GM19463 (cell line): Measurements from ENCODE around the gene ANP32E.
A peak's percentile ranks its signal among the peaks of the same experiment; 100 is the strongest.
"Not testable (repeated sequence)": the region's sequence is repeated elsewhere in the genome, so short reads cannot be mapped to it uniquely, and the experiment has no call there.

Source experiments
- ATAC-seq: cut with Tn5 transposase; IDR thresholded peaks from one replicate; pipeline ENCODE4 v1.9.1; 2021; ENCODE audit warnings: mild to moderate bottlenecking, moderate library complexity; ENCODE audit not compliant: unreplicated experiment

The ANP32E gene

DNA sequence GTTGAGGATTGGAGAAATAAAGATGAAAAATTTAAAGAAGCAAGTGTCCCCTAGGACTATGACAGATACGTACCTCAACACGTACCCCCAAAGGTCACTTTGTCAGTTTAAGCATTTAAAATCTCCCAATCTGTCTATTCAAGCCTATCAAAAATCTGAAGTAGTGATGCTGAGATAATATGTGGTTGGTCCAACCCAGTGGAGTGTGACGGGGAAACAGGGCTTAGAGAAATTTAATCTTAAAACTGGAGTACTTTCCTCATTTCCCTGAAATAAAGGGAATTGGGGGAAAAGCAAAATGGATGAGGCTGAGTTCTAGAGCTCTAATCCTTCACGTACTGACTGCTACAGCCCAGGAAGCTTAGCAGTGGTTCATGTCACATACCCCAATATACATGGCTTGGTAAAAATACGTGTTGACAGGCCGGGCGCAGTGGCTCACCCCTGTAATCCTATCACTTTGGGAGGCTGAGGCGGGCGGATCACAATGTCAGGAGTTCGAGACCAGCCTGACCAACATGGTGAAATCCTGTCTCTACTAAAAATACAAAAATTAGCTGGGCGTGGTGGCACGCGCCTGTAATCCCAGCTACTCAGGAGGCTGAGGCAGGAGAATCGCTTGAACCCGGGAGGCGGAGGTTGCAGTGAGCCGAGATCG lies 21.7 kb downstream of the ANP32E start:
- ATAC-seq = not testable (repeated sequence)

DNA sequence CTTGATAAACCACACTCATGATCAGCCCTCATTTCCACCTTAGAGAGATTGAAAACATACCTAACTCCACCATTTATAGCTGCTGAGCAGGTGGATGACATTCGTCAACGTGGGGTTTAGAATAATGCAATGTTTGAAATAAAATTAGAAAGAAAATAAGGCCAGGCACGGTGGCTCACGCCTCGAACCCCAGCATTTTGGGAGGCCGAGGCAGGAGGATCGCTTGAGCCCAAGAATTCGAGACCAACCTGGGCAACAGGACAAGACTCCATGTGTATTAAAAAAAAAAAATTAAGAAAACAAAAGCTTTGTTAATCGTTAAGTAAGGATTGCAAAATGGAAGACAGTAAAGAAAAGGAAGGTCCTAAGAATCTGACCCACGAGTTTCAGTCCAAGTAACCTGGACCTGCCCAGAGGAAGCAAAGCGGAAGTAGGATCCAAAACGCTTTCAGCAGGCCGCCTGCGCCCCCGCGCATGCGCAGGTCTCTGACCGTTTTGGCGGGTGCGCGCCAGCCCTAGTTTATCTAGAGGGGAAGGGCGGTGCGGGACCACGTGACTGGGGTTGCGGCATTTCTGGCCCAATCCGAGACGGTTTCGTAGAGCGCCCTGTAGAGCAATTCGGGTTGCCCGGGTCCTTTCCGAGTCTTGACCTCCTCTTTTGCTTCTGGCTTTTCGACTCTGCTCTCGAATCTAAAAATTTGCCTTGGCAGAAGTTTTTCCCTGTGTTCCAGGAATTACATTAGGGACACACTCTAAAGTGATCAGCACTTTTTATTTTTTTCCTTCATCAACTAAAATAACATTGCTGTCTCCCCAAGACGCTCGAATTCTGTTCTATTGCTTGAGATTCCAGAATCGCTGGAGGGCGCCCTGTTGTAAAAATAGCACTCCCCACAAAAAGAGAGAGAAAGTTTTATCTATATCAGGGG lies 22.5 kb downstream of the ANP32E start:
- peak; percentile 89 for ATAC-seq

DNA sequence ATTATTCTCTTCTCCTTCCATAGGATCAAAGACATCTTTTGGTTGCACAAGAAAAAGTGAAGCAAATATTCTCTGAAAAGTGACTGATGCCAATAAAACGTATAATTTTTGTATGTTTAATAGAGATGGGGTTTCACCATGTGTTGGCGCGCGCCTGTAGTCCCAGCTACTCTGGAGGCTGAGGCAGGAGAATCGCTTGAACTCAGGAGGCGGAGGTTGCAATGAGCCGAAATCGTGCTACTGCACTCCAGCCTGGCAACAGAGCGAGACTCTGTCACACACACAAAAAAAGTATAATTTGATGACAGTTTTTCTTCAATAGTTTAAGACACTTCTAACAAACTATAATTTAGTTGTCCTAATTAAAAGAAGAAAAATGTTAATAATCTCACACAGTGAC lies 23.8 kb downstream of the ANP32E start:
- no peak for ATAC-seq

DNA sequence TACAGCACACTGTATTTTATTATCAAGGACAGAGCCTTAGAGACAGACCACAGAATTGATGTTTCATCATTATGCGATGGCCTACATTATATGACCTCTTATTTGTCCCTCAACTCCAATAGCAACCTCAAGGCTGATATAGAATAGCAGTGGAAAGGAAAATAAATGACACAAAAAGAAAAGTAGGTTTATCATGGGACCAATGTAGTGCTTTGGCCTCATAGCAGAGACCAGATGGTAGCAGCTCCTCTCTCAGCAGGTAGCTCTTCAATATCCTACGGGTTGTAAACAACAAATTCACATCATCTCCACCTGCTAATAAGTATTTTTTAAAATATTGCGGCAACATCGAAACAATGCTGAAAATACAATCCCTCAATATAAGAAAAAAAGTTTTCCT lies 25.2 kb downstream of the ANP32E start:
- no peak for ATAC-seq

DNA sequence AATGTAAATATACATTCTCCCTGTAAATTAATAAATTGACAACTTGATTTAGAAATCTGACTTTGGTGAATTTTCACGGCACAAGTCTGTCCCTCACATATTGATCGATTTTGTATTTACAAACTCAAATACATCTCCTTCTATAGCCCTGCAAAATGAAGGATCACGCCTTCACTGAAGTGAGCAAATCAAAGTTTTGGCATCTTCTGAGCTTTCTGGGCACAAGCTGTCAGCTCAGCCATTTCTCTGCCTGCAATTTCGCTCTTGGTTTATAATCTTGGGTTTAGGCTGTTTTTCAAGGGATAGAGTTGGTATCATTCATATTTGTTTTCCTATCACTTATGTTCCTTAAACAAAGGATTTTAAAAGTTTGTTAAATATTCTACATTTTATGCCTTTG lies 25.8 kb downstream of the ANP32E start:
- no peak for ATAC-seq

DNA sequence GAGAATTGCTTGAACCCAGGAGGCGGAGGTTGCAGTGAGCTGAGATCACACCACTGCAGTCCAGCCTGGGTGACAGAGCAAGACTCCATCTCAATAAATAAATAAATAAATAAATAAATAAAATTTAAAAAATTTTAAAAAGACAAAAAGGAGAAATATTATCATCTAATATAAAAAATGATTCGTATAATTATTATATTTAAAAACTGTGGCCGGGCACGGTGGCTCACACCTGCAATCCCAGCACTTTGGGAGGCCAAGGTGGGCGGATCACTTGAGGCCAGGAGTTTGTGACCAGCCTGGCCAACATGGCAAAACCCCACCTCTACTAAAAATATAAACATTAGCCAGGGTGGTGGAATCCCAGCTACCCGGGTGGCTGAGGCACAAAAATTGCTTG lies 27.5 kb downstream of the ANP32E start:
- not testable (repeated sequence) for ATAC-seq

DNA sequence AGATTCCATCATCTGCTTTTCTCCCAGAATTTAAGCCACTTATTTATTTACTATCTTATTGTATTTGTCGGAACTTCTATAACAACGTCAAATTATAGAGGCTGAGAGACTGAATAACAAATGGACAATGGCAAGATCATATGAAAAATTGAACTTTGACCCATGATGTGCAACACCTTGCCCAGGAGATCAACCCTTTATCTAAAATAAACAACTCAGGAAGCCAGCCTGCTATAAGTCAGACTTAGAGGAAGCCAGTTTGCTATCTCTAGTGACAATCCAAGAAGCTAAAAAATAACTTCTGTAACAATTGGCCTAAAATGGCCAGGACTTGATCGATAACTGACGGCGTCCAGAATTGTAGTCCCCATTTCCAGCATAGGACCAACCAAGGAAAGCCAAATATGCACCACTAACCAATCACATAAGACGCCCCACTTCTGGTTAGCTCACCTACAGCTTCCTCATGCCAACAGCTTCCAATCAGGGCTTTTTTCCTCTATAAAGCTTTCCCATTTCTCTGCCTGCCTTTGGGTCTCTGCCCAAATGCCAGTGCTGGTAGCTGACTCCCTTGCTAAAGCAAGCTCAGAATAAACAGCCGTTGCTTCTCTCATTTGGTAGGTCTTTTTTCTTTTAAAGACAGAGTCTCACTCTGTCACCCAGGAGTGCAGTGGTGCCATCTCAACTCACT lies 28.5 kb downstream of the ANP32E start:
- no peak for ATAC-seq

DNA sequence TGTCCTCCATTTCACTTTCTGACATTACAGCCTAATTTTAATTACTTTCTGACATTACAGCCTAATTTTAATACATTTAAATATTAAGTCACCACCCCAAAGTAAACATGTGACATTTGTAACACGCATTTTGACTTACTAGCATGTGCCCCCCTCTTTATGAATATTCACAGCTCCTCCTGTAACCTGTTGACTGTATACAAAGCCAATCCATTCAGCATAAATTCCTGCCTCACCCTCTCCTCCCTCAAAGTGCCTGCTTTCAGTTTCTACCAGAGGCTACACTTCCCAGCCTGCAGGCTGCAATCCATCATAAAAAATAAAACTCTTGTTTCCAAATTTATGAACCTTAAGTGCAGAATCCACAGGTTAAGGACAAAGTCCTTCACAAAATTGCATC lies 39.5 kb downstream of the ANP32E start:
- ATAC-seq = no peak

DNA sequence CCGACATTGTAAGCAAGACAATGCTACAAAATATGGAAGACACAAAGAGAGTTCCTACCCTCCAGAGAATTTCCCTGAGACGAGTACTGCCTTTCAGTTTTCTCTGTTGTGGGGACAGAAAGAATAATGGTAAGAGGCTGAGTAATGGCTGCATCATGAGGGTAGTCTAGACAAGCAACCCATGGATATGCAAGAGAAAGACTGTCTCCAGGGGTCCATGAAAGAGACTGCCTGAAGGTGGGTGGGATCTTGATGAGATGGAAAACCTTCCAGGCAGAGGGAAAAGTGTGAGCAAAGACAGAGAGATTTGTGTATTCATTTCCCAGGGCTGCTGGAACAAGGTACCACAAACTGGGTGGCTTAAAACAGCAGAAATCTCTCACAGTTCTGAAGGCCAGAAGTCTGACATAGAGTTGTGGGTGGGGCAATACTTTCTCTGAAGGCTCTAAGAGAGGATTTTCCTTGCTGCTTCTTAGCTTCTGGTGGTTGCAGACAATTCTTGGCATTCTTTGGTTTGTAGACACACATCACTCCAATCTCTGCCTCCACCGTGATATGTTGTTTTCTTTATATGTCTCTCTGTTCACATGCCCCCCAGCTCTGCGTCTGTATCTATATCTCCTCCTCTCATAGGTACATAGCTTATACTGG lies 41.4 kb downstream of the ANP32E start:
- ATAC-seq = no peak

DNA sequence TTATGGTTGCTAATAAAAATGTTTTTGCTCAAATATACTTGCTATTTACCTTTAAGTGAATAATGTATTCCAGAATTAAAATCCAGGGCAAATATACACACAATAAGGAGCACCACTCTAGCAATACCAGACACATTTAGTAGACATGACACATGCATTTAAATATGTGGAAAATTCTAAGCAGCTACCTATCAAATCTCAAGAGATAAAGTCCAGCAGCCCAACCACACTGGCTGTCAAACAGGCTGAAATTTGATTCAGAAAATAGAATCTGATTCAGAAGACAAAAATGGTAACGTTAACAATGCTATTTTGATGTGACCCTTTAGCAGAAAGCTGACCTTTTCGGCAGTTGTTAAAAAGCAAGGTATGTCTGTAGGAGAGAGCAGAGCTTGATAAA lies 43.9 kb downstream of the ANP32E start:
- no peak for ATAC-seq

DNA sequence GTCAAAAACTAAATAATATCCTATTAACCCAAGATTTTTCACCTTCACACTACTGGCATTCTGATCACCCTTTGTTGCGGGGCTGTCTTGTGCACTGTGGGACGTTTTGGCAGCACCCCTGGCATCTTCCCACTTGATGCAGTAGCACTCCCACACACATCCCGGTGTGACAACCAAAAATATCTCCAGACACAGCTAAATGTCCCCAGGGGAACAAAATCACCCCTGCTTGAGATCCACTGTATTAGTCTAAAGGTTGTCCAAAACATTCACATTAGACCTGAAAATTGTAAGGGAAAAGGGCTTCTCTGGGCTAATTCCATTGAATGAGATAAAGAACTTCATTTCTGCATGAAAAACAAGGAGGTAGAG lies 48.4 kb downstream of the ANP32E start:
- ATAC-seq = no peak

DNA sequence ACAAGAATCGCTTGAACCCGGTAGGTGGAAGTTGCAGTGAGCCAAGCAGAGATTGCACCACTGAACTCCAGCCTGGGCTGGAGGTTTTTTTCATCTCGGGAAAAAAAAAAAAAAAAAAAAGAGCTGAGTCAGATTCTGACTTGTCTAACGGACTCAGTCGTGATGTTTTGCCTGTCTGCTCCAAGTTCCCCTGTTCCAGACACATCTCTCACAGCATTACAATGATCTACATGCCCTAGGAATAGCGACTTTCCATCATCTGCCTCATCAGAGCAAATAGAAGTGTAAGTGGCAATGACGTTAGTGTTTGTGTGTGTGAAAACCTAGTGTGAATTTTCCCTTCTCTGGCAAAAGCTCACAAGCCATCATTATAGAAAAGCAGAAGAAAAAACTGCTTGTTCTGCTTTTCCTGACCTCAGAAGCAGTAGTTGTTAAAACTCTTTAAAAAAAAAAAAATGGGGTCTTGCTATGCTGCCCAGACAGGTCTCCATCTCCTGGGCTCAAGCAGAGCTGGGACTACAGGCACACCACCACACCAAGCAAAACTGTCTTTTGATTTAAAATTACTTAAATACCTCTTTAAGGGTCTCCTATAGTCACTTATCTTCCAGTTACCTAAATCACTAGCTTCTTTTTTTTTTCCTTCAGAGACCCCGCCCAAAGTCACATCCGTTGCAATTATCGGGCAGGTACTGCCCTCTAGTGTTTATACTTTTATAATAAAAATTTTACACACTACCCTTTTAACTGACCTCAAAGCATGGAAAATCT lies 48.9 kb downstream of the ANP32E start:
- no peak for ATAC-seq

DNA sequence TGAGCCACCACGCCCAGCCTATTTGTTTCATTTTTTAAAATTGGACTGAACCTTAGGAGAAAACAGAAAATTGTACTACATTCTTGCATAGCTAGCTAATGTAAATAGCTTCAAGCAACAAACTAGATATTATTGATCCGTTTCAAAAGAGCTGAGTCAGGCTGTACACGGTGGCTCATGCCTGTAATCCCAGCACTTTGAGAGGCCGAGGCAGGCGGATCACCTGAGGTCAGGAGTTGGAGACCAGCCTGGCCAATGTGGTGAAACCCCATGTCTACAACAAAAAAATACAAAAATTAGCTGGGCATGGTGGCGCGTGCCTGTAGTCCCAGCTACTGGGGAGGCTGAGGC lies 49.5 kb downstream of the ANP32E start:
- ATAC-seq = not testable (repeated sequence)

DNA sequence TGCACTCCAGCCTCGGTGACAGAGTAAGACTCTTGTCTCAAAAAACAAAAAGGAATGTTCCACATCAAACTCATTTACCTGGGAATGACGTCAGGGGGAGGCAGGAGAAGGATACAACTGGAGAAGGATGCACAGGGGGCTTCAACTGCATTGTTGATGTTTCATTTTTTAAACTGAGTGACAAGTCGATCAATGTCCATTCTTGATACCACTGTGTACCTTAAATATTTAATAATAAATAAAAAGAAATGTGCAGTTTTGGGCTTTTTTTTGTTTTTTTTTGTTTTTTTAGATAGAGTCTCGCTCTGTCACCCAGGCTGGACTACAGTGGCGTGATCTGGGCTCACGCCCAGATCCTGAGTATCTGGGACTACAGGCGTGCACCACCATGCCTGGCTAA lies 50.4 kb downstream of the ANP32E start:
- ATAC-seq = no peak

DNA sequence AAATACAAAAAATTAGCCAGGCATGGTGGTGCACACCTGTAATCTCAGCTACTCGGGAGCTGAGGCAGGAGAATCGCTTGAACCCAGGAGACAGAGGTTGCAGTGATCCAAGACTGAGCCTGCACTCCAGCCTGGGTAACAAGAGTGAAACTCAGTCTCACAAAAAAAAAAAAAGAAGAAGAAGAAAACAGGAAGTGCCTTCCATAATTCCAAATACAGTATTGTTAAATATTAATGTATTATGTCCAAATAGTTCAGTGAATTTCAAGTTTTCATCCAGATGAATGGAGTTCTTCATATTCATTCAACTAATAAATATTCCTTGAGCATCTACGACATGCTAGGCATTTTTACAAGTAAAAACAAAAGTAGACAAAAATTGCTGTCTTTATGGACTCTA lies 52.9 kb downstream of the ANP32E start:
- no peak for ATAC-seq

DNA sequence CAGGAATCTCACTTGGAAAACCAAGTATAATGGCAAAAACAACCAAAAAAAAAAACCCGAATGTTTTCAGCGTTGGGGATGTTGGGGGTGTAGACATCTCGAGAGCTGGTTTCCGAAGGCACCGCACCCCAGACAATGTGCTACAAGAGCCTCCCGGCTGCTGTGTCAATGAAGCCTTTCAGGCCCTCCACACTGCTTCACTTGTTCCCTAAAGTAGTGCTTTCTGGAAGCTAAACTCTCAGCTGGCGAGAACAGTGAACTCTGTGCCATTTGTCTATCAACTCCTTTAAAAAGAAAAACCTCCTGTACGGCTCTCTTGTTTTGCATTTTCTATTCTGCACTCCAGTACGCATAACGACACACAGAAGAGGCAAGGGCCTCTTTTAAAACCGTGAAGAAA lies 53.7 kb downstream of the ANP32E start:
- no peak for ATAC-seq

DNA sequence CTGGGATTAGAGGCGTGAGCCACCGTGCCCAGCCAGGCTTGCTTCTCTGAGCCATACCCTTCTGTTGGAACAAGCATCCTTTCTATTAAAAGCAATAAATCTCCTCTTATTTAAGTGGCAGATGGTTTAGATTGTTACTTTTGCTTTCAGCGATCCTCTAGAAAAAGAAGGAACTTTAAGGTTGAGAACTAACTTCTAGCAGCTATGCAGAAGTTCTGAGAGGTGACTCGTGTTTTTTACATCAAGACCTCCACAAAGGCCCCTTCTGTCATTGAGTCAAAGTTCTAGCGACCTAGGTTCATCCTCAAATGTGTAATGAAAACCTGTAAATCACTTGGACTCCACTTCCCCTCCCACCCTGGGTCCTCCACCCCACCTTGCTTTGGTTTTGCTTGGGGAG lies 55.4 kb downstream of the ANP32E start:
- ATAC-seq = no peak

DNA sequence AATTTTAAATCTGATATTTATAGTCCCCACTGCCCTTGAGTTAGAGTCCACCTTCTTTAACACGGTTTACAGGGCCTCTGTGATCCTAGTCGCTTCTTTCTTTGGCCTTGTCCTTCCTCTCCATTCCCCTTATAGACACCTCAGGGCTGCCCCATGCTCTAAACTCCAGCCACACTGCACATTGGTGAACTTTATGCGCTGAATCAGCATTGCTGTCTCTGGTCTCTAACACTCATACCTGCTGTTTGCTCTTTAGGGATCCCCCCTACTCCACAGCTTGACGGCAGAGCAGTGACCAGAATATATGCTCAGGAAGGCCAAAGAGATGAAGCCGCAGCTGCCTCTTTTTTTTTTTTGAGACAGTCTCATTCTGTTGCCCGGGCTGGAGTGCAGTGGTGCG lies 56.0 kb downstream of the ANP32E start:
- no peak for ATAC-seq

DNA sequence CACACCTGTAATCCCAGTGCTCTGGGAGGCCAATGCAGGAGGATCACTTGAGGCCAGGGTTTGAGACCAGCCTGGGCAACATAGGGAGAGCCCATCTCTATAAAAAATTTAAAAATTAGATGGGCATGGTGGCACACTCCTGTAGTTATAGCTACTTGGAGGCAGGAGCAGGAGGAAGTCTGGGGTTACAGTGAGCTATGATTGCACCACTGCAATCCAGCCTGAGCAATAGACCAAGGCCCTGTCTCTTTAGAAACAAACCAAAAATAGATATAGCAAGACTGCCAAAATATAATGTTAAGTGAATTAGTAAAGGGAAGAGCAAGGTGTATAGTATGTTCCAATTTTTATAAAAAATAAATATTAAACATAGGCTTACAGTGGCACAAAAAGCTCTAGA lies 57.4 kb downstream of the ANP32E start:
- no peak for ATAC-seq

DNA sequence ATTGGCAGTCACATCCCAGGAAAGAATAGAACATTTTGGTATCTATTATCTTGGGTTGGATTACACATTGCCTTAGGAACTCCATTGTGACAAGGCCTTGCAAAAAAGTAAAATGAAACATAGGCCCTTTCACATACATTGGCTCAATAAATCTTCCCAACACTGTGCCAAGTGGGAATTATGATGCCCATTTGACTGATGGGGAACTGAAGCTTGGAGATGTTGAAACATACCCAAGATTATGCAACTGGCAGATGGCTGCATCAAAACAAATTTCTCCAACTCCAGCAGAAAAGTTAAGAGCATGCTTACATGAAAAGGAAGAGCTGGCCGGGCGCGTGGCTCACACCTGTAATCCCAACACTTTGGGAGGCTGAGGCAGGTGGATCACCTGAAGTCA lies 59.3 kb downstream of the ANP32E start:
- ATAC-seq = no peak

DNA sequence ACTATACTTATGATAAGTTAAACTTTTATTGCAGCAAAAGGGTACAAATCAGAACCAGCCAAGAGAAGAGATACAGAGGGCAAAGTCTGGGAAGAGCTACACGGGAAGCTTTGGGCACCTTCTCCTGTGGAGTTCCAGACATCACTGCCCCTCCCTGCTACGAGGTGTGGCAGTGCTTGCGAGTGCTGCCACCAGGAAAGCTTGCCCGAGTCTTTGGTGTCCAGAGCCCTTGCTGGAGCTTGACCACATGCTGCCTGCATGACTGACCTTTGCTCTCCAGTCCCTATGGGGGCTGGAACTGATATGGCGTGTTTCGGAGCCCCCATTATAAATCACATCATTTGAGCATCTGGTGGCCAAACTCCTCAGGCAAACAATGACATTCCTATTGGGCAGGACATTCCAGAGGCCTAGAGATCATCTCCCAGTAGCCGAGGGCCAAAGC lies 62.7 kb downstream of the ANP32E start:
- no peak for ATAC-seq
